ENCODE data around the gene AHDC1. TPM values are rescaled to one million over a fixed set of nuclear protein-coding genes. Genes with fewer than 3 reads are reported as not detected.
"Not testable (repeated sequence)": the region's sequence is repeated elsewhere in the genome, so short reads cannot be mapped to it uniquely, and the experiment has no call there.

The AHDC1 gene
- total and polyA plus RNA-seq, 5 donors from 2014 or later = 0.07 to 26.2 (median 0.71) TPM

DNA sequence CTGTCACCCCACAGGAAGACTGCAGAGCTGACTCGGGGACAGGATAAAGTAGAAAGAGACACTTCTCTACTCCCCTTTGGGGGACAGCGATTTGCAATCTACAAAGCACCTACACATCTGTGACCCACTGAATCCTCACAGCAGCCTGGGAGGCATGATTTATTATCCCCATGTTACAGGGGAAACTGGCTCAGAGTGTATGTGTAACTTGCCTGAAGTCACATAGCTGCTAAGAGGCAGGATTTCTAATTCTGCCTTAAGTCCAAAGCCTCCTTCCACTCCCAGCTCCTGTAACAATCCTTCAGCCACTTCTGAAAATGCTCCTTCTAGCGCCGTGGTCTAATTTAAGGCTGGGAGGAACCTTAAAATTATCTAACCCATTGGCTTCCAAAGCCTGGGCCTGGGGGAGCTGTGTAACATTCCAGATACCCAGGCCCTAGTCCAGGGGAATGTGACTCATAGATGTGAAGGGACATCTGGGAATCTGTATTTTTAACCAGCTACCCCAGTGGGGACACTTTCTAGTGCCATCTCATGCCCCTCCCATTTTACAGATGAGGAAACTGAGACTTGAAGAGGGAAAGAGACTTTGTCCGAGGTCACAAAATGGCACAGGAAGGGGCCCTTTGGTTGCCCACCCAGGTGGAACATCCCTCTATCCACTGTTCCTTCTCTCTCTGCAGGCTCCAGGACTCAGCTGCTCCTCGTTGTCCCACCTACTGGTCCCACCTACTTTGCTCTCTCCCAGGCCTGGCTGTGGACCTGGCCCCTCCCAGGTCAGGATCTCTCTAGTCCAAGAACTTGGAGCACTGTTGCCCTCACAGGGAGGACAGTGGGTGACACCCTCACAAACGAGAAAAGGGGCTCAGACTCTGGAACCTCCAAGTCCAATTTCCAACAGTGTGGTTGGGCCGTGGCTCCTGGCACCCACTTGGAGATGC lies 48.9 kb downstream of the AHDC1 start:
- peak overlapping the region; percentile 16 for H3K27ac ChIP-seq (ENCODE audit: insufficient read depth, low read length, poor library complexity, severe bottlenecking)
- H3K4me1 Mint-ChIP-seq = peaks cover 11 to 42% (median 25%) of the 10 kb centered on the region in 4 donors
- H3K36me3 Mint-ChIP-seq = peaks cover 4% of the 10 kb centered on the region
- H3K9me3 Mint-ChIP-seq = no peaks in the 10 kb centered on the region
- peaks cover 8% of the 10 kb centered on the region for H3K36me3 ChIP-seq (ENCODE audit: control insufficient read depth, insufficient read depth, low read length)
- H3K27me3 ChIP-seq (ENCODE audit: control insufficient read depth, insufficient read depth, low read length) = no peaks in the 10 kb centered on the region
- peaks cover 25% of the 10 kb centered on the region for H3K4me1 ChIP-seq (ENCODE audit: control insufficient read depth, insufficient read depth, low read length, poor library complexity, severe bottlenecking)
- H3K4me3 ChIP-seq (ENCODE audit: low read depth, low read length) = no peak overlapping the region
- ATAC-seq (ENCODE audit: low read depth in 2 of 2) (no peak), DNase-seq (no peak)
- H3K9me3 ChIP-seq (ENCODE audit: control insufficient read depth in 2 of 2, low read length in 2 of 2) = no peaks in the 10 kb centered on the region
- H3K27ac Mint-ChIP-seq = peak overlapping the region; percentile 22 to 88 (median 82)
- H3K27me3 Mint-ChIP-seq = no peaks in the 10 kb centered on the region
- no peak overlapping the region for H3K4me3 Mint-ChIP-seq

DNA sequence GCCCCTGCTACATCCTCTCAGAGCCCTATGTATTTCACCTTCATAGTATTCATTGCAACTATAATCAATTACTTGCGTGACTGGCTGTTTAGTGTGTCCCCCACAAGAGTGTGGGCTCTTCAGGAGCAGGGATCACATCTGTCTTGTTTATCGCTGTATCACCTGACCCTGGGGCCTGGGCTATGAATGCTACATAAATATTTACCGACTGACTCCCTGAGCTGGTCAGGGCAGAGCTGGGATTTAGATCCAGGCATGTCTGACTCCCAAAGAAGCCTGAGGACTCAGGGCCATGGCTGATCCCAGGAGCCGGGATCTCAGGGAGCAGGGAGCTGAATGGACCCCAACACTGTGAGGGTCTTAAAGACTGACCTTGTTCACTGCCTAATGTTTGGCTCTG lies 49.7 kb downstream of the AHDC1 start:
- H3K27ac Mint-ChIP-seq = peak overlapping the region; percentile 22 to 84 (median 82)
- peaks cover 7 to 35% (median 20%) of the 10 kb centered on the region in 4 donors for H3K4me1 Mint-ChIP-seq
- Histone ChIP-seq H3K4me1 (ENCODE audit: control insufficient read depth, insufficient read depth, low read length, poor library complexity, severe bottlenecking) (peaks cover 25% of the 10 kb centered on the region), H3K27ac (ENCODE audit: insufficient read depth, low read length, poor library complexity, severe bottlenecking) (no peak overlapping the region), H3K4me3 (ENCODE audit: low read depth, low read length) (no peak overlapping the region), H3K9me3 (ENCODE audit: control insufficient read depth in 2 of 2, low read length in 2 of 2) (no peaks in the 10 kb centered on the region), H3K36me3 (ENCODE audit: control insufficient read depth, insufficient read depth, low read length) (peaks cover 8% of the 10 kb centered on the region), H3K27me3 (ENCODE audit: control insufficient read depth, insufficient read depth, low read length) (no peaks in the 10 kb centered on the region)
- no peak overlapping the region for H3K4me3 Mint-ChIP-seq
- DNase-seq (no peak), ATAC-seq (ENCODE audit: low read depth in 2 of 2) (no peak)
- no peaks in the 10 kb centered on the region for H3K9me3 Mint-ChIP-seq
- H3K36me3 Mint-ChIP-seq = peaks cover 4% of the 10 kb centered on the region
- no peaks in the 10 kb centered on the region for H3K27me3 Mint-ChIP-seq

DNA sequence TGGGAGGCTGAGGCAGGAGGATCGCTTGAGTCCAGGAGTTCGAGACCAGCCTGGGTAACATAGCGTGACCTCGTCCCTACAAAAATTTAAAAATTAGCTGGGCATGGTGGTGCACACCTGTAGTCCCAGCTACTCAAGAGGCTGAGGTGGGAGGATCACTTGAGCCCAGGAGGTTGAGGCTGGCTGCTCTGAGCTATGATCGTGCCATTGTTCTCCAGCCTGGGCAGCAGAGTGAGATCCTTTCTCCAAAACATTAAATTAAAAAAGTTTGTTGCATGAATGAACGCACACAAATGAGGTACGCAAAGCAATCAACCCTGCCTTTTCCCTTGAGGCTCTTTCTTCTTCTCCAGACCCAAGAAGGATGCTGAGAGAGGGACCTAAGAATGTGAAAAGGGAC lies 50.1 kb downstream of the AHDC1 start:
- not testable (repeated sequence) for H3K4me3 ChIP-seq (ENCODE audit: low read depth, low read length); ATAC-seq (ENCODE audit: low read depth in 2 of 2); H3K27me3 ChIP-seq (ENCODE audit: control insufficient read depth, insufficient read depth, low read length); H3K36me3 ChIP-seq (ENCODE audit: control insufficient read depth, insufficient read depth, low read length); H3K36me3 Mint-ChIP-seq; H3K9me3 Mint-ChIP-seq; H3K27ac ChIP-seq (ENCODE audit: insufficient read depth, low read length, poor library complexity, severe bottlenecking); H3K9me3 ChIP-seq (ENCODE audit: control insufficient read depth in 2 of 2, low read length in 2 of 2); H3K4me3 Mint-ChIP-seq; DNase-seq; H3K27me3 Mint-ChIP-seq
- Mint-ChIP-seq H3K4me1 (peaks cover 7 to 35% (median 20%) of the 10 kb centered on the region in 4 donors), H3K27ac (peak overlapping the region in 2 of 3 donors; percentile 22 to 84)
- peaks cover 25% of the 10 kb centered on the region for H3K4me1 ChIP-seq (ENCODE audit: control insufficient read depth, insufficient read depth, low read length, poor library complexity, severe bottlenecking)

DNA sequence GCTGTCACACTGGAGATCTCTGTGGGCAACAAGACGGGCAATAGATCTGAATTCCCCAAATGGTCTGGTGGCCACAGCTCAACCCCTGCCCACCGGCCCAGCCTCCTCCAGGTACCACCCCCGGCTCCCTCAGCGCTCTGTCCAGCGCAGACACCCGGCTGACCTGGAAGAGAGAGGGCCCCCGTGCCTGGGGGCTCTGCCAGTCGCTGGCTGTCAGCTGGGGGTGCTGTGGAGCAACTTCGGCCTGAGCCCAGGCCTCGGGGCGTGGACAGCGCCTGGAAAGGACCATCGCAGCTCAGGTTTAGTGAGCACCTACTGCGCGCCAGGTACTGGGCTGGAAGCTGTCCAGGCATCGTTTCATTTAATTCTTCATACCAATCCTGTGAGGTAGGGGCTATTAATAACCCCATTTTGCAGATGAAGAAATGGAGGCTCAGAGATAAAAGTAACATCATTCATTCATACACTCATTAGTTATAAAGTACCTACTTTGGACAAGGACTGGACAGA lies 51.0 kb downstream of the AHDC1 start:
- Mint-ChIP-seq H3K9me3 (no peaks in the 10 kb centered on the region), H3K4me3 (no peak overlapping the region), H3K27me3 (no peaks in the 10 kb centered on the region), H3K4me1 (peaks cover 7 to 35% (median 20%) of the 10 kb centered on the region in 4 donors), H3K36me3 (peaks cover 4% of the 10 kb centered on the region), H3K27ac (peak overlapping the region in 1 of 3 donors; percentile 22)
- H3K4me3 ChIP-seq (ENCODE audit: low read depth, low read length) = no peak overlapping the region
- ATAC-seq (ENCODE audit: low read depth in 2 of 2) = no peak
- no peak overlapping the region for H3K27ac ChIP-seq (ENCODE audit: insufficient read depth, low read length, poor library complexity, severe bottlenecking)
- DNase-seq = no peak
- peaks cover 25% of the 10 kb centered on the region for H3K4me1 ChIP-seq (ENCODE audit: control insufficient read depth, insufficient read depth, low read length, poor library complexity, severe bottlenecking)
- H3K9me3 ChIP-seq (ENCODE audit: control insufficient read depth in 2 of 2, low read length in 2 of 2) = no peaks in the 10 kb centered on the region
- H3K27me3 ChIP-seq (ENCODE audit: control insufficient read depth, insufficient read depth, low read length) = no peaks in the 10 kb centered on the region
- H3K36me3 ChIP-seq (ENCODE audit: control insufficient read depth, insufficient read depth, low read length) = peaks cover 8% of the 10 kb centered on the region

DNA sequence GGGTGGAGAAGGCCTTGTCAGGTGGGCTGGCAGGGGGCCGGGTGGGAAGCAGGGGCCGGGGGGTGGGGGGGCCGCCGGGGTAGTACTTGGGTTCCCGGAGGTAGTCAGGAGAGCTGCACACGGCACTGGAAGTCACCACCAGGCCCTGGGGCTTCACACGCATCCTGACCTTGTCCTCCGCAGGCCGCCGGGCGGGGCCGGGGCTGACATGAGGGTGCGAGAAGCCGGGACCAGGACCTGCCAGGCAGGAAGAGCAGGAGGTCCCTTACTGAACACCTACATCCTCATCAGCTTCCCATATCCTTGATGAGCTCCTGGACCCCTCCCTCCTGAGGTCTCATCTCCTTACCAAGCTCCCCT lies 52.0 kb downstream of the AHDC1 start:
- ATAC-seq (ENCODE audit: low read depth in 2 of 2) = no peak
- peaks cover 8% of the 10 kb centered on the region for H3K36me3 ChIP-seq (ENCODE audit: control insufficient read depth, insufficient read depth, low read length)
- Mint-ChIP-seq H3K4me3 (no peak overlapping the region), H3K4me1 (peaks cover 6 to 27% (median 15%) of the 10 kb centered on the region in 4 donors), H3K27me3 (no peaks in the 10 kb centered on the region), H3K27ac (no peak overlapping the region), H3K36me3 (peaks cover 4% of the 10 kb centered on the region), H3K9me3 (no peaks in the 10 kb centered on the region)
- H3K4me1 ChIP-seq (ENCODE audit: control insufficient read depth, insufficient read depth, low read length, poor library complexity, severe bottlenecking) = peaks cover 20% of the 10 kb centered on the region
- no peak for DNase-seq
- H3K27ac ChIP-seq (ENCODE audit: insufficient read depth, low read length, poor library complexity, severe bottlenecking) = no peak overlapping the region
- no peaks in the 10 kb centered on the region for H3K27me3 ChIP-seq (ENCODE audit: control insufficient read depth, insufficient read depth, low read length)
- no peak overlapping the region for H3K4me3 ChIP-seq (ENCODE audit: low read depth, low read length)
- H3K9me3 ChIP-seq (ENCODE audit: control insufficient read depth in 2 of 2, low read length in 2 of 2) = no peaks in the 10 kb centered on the region

DNA sequence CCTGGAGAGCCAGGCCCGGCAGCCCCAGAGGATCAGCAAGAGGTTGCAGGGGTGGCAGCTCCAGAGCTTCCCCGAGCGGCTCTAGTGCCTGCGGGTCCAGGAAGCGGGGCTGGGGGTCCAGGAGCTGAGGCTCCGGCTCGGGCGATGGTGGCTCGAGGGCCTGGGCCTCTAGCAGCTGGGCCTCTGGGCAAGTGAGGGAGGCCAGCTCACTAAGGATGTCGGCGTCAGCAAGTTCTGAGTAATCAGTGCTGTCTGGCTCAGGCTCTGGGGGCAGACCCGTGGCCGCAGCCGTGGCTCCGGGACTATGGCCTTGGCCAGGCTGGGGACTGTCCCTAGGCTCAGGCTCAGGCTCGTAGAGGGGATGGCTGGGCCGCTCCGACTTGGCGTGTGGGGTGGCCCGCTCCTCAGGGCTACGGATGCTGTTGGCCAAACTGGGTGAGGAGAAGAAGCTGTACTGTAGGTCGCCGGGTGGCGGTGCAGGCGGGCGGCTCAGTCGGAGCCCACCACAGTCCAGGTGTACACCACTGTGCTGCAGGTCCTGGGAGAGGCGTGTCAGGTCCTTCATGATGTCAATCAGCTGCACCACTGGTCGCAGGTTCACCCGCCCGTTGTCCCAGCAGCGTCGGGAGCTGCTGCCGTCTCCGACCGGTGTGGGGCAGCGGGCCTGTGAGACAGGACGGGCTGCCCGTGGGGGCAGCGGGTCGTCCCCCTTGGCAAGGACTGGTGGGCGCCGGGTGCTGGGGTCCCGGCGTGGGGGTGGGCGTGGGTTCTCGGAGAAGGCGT lies 52.6 kb downstream of the AHDC1 start:
- DNase-seq = no peak

DNA sequence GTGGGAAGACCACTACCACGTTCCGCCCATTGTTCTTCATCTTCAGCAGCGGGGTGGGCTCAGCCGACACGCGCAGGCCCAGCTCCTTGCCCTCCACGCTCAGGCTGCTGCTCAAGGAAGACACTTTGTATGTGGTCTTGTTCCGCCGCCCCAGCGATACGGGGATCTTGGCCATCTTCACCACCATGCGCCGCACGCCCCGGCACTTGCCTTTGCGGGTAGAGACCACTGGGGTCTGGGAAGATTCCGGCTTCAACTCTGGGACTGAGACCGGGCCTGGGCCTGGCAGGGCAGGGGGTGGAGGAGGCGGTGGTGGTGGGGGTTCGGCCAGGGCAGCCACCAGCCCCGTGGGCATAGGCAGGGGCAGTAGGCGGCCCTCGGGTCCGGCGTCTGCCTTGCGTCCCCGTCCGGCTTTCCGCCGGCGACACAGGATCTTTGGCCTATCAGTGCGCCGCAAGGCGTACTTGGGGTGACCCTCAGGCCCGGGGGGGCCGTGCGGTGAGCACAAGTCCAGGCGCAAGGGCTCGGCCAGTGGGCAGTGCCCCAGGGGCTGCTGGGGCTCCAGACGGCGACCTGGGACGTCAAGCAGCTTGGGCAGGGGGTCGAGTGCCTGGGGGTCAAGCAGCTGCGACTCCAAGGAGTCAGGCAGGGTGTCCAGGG lies 53.3 kb downstream of the AHDC1 start:
- no peaks in the 10 kb centered on the region for H3K9me3 ChIP-seq (ENCODE audit: control insufficient read depth in 2 of 2, low read length in 2 of 2)
- peaks cover 4% of the 10 kb centered on the region for H3K36me3 Mint-ChIP-seq
- no peak for ATAC-seq (ENCODE audit: low read depth in 2 of 2)
- peaks cover 7% of the 10 kb centered on the region for H3K4me1 ChIP-seq (ENCODE audit: control insufficient read depth, insufficient read depth, low read length, poor library complexity, severe bottlenecking)
- no peak for DNase-seq
- H3K27me3 Mint-ChIP-seq = no peaks in the 10 kb centered on the region
- H3K27ac ChIP-seq (ENCODE audit: insufficient read depth, low read length, poor library complexity, severe bottlenecking) = no peak overlapping the region
- H3K4me3 Mint-ChIP-seq = no peak overlapping the region
- no peak overlapping the region for H3K27ac Mint-ChIP-seq
- H3K36me3 ChIP-seq (ENCODE audit: control insufficient read depth, insufficient read depth, low read length) = peaks cover 8% of the 10 kb centered on the region
- no peaks in the 10 kb centered on the region for H3K27me3 ChIP-seq (ENCODE audit: control insufficient read depth, insufficient read depth, low read length)
- no peaks in the 10 kb centered on the region for H3K9me3 Mint-ChIP-seq
- H3K4me1 Mint-ChIP-seq = peaks cover 0 to 18% (median 5%) of the 10 kb centered on the region in 4 donors
- H3K4me3 ChIP-seq (ENCODE audit: low read depth, low read length) = no peak overlapping the region

More for the DNA sequence above, 52.6 kb downstream of the AHDC1 start:
- H3K9me3 ChIP-seq (ENCODE audit: control insufficient read depth in 2 of 2, low read length in 2 of 2) = no peaks in the 10 kb centered on the region
- ATAC-seq (ENCODE audit: low read depth in 2 of 2) = no peak
- H3K4me1 Mint-ChIP-seq = peaks cover 1 to 22% (median 10%) of the 10 kb centered on the region in 4 donors
- no peaks in the 10 kb centered on the region for H3K27me3 Mint-ChIP-seq
- no peaks in the 10 kb centered on the region for H3K9me3 Mint-ChIP-seq
- H3K27ac Mint-ChIP-seq = no peak overlapping the region
- peaks cover 8% of the 10 kb centered on the region for H3K36me3 ChIP-seq (ENCODE audit: control insufficient read depth, insufficient read depth, low read length)
- peaks cover 4% of the 10 kb centered on the region for H3K36me3 Mint-ChIP-seq
- H3K4me3 ChIP-seq (ENCODE audit: low read depth, low read length) = no peak overlapping the region
- H3K27ac ChIP-seq (ENCODE audit: insufficient read depth, low read length, poor library complexity, severe bottlenecking) = no peak overlapping the region
- H3K4me1 ChIP-seq (ENCODE audit: control insufficient read depth, insufficient read depth, low read length, poor library complexity, severe bottlenecking) = peaks cover 14% of the 10 kb centered on the region
- no peaks in the 10 kb centered on the region for H3K27me3 ChIP-seq (ENCODE audit: control insufficient read depth, insufficient read depth, low read length)
- no peak overlapping the region for H3K4me3 Mint-ChIP-seq

All from CD4-positive, CD25-positive, alpha-beta regulatory T cell (primary cell).